ENCODE data around the gene ODF2L.

Gene ODF2L, protein sequence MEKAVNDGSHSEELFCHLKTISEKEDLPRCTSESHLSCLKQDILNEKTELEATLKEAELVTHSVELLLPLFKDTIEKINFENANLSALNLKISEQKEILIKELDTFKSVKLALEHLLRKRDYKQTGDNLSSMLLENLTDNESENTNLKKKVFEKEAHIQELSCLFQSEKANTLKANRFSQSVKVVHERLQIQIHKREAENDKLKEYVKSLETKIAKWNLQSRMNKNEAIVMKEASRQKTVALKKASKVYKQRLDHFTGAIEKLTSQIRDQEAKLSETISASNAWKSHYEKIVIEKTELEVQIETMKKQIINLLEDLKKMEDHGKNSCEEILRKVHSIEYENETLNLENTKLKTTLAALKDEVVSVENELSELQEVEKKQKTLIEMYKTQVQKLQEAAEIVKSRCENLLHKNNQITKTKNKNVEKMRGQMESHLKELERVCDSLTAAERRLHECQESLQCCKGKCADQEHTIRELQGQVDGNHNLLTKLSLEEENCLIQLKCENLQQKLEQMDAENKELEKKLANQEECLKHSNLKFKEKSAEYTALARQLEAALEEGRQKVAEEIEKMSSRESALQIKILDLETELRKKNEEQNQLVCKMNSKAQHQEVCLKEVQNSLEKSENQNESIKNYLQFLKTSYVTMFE
- total RNA-seq, result 6.3 to 75.2 (median 14.7) reads per million in 17 experiments

GRCh38 chr1:86395751-86396497 is at the start of gene ODF2L:
ODF2L (minus strand) TSS chr1:86396323; CDS start chr1:86387027, 9,296 bp downstream.
- peak; percentile 86 to 94 (median 92) for DNase-seq

DNA sequence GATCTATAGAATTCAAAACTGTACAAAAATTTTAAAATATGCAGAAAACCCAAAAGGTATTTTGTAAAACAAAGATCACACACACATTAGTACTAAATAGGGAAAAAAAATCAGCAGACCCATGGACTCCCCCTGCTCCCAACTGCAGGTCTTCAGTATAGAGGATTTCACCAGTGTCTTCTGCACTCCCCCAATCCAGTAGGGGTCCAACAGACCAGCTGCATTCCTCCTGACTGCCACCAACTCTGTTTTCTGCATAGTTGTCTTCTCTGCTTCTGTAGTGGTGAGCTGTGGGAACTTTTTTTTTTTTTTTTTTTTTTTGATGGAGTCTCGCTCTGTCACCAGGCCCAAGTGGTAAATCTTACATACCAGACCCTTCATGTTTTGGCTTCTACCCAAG is 49.8 kb upstream of the ODF2L start:
- no peak for DNase-seq

GRCh38 chr1:86441997-86442396 is 45.9 kb upstream of the ODF2L start:
- DNase-seq, result no peak

DNA sequence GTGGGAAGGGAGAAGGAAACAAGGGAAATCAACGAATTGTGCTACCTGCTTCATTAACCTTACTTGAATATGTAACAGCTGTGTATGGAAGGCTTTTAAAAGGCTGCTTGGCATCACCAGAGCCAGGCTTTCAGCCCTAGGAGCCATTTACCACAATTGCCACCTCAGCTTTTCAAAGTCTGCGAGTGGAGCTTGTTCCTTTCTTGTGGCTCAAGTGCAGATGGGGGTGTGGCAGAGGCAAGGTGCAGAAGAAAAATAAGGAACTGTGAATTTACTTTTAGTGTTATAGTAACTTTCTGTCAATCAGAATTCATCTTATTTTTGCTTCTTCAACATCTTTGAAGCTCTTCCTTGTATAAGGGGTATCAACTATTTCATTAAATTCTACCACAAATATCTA is 45.5 kb upstream of the ODF2L start:
- DNase-seq, result peak in 3 of 4 experiments; percentile 6 to 25 (median 8)

GRCh38 chr1:86436041-86436440 is 39.9 kb upstream of the ODF2L start:
- no peak for DNase-seq

GRCh38 chr1:86435327-86435726 is 39.2 kb upstream of the ODF2L start:
- DNase-seq, result peak in 1 of 4 experiments; percentile 10

DNA sequence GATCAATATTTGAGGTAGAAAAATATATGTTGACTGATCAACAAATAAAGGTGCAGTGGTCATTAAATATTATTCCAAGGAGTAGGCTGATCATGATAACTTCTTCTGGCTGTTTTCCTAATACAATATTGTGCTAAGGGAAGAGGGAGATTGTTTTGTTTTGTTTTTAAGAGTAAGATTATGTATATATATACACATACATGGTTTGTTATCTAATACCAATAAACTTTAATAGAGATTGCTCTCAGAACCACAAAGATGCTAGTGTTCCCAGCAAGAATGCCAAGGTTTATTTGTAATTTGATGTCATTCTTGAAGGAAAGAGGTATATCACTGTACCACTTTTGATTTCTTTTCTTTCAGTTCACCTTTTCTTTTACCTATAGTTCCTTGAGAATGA is 37.9 kb upstream of the ODF2L start:
- DNase-seq, result no peak

- DNase-seq, result peak in 2 of 4 experiments; percentile 4 to 13
Observed at GRCh38 chr1:86430376-86430775, 34.3 kb upstream of the ODF2L start.

DNA sequence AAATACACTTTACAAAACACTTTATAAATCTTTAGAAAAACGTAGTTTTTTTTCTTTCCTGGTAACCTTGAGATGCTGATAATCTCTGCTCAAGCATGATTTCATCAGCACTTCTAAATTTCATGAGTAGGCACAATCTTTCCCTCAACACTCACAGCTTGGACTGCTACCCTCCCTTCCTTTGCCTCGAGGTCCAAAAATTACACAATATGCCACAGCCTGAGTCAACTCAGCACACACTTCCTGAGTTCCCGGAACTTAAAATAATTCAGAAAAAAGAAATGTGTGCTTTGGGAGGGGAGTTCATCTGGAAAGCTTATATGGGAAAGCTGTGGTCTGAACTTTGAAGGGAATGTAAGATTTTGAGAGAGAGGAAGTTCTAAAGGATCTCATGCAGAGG is 33.7 kb upstream of the ODF2L start:
- DNase-seq, result peak; percentile 82 to 95 (median 89)

DNA sequence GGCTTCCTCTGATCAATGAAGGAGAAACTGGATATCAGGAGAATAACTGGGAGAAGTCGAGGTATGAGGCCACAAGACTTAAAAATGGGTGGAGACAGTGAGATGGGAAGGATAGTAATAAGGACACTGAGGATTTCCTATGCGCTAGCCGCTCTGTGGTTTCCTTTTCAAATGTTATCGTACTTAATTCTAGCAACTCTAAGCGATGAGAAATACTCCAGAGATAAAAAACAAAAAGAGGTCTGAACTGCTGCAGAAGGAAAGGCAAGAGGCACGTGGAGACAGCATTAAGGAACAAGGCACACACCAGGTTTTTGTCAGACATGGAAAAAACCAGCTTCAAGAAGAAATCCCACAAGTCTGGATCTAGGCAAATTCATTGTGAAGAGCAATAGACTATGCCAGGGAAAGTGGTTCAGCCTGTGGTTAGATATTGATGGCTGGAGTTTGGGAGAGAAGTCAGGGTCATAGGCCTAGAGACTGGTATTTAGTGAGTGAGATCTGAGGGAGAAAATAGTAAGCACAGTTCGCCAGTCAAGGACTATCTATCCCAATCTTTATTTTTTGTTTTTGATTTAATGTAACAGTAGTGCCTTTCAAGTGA is 33.1 kb upstream of the ODF2L start:
- peak in 2 of 4 experiments; percentile 3 to 28 for DNase-seq

DNA sequence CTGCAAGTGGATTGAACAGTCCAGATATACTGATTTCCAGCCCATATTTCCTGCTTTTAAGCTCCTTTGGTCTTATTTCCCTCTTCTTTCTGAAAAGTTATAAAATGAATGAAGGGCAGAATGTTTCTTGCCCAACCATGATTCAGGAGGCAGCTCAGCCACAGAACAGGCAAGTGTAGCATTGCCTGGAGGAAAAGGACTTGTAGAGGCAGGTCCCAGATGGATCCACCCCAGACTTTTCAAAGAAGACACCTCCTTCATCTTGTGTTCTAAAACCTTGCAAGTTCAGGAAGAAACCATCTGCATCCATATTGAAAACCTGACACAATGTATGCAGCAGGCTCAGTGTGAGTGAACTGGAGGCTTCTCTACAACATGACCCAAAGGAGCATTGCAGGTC is 27.8 kb upstream of the ODF2L start, which contains the start of gene CLCA2:
Gene CLCA2 (plus strand): TSS at position 299 of the 400 bp plus-strand sequence. CDS start 77 bp downstream, at position 376.
- no peak for DNase-seq

DNA sequence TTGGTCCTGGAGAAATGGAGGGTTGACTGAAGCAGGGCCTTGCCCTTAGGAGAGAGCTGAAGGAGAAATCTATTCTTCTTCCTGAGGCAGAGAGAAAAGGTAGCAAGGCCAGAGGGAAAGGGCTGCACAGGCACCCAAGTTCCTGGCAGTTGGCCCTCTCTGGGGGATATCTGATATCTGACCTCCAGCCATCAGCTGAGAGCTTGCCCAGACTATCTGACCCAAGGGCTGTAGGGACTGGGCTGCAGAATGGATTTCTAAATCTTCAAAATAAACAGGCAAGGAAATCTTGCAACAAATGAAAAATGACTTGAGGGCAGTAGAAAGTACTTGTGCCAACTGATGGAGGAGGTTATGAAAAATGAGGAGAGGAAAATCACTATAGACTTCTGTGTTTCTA is 27.4 kb upstream of the ODF2L start:
- DNase-seq, result no peak

- no peak for DNase-seq
Observed at GRCh38 chr1:86421601-86422280, 25.6 kb upstream of the ODF2L start.

GRCh38 chr1:86419277-86419903 is 23.3 kb upstream of the ODF2L start:
- peak; percentile 57 to 67 (median 64) for DNase-seq

GRCh38 chr1:86416343-86416742 is 20.2 kb upstream of the ODF2L start:
- no peak for DNase-seq

- no peak for DNase-seq
Observed at GRCh38 chr1:86410879-86411278, 14.8 kb upstream of the ODF2L start.

DNA sequence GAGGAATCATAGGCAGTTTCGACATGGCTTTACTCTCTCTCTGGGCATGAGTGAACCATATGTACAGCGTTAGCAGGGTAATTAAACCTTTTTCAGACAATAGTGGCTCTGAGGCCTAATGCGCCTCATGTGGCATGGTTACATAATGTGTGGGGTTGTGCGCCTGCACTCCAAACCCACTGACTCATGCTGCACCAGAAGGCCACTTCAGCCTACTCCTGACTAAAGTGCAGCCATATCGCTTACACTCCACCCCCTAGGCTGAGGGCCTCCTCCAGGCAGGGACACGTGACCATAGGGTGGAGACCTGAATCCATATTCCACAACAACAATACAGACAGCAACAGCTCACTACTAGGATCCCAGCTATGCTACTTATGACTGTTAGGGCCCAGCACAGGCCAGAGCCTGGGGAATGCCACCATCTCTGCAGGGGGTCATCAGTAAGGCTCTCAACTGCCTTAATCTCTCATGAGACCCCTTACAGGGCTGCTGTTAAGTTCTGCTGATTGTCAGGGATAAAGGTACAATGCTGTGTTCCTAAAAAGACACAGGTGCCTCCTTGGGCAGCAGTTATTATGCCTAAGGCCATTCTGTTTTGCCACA is 13.4 kb upstream of the ODF2L start:
- DNase-seq, result peak in 3 of 4 experiments; percentile 7 to 18 (median 7)

GRCh38 chr1:86396498-86396890 is 371 bp upstream of the ODF2L start:
- DNase-seq, result no peak

- peak in 1 of 4 experiments; percentile 2 for DNase-seq
Observed at GRCh38 chr1:86394416-86394815, 1.7 kb downstream of the ODF2L start.

DNA sequence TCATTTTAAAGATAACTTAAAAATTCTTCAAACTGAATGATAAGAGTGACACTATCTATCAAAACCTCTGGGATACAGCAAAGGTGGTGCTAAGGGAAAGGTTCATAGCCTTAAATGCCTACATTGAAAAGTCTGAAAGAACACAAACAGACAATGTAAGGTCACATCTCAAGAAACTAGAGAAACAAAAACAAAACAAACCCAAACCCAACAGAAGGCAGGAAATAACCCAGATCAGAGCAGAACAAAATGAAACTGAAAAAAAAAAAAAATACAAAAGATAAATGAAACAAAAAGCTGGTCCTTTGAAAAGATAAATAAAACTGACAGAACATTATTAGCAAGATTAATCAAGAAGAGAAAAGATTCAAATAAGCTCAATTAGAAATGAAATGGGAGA is 6.8 kb downstream of the ODF2L start:
- DNase-seq, result no peak

GRCh38 chr1:86388777-86389176 is 7.3 kb downstream of the ODF2L start:
- DNase-seq, result no peak
